K562 (cell line): Measurements from ENCODE around the gene TFPT. TPM values are rescaled to one million over a fixed set of nuclear protein-coding genes. Genes with fewer than 3 reads are reported as not detected.
A peak's percentile ranks its signal among the peaks of the same experiment; 100 is the strongest.

Experiments used
- CHD4 ChIP-seq: fragments of 200-600 bp; sonication (generic); IDR thresholded peaks from 3 replicates; pipeline ENCODE4 v1.6.1; 2012; ENCODE audit warnings: low read depth, mild to moderate bottlenecking, mixed read lengths, low read length, inconsistent platforms; ENCODE audit not compliant: insufficient read depth, insufficient replicate concordance, poor library complexity, severe bottlenecking
- FOXK1 ChIP-seq: sonication (generic); formaldehyde crosslinking; IDR thresholded peaks from 2 replicates; pipeline ENCODE4 v1.8.0; 2022; ENCODE audit warnings: missing genetic modification reagents, mild to moderate bottlenecking, borderline replicate concordance
- MAZ ChIP-seq, 2 experiments: fragments of 450-650 bp in 1 of 2; sonication (generic) in 1 of 2; formaldehyde crosslinking; IDR thresholded peaks in 1 of 2; conservative IDR thresholded peaks in 1 of 2; 2 replicates each; pipeline versions ENCODE4 v1.4.0 to v1.5.0; 2020; ENCODE audit warnings: mild to moderate bottlenecking in 1 of 2, missing genetic modification reagents in 1 of 2
- MCM3 ChIP-seq: fragments of 450-650 bp; IDR thresholded peaks from 2 replicates; pipeline ENCODE4 v1.6.1; 2016
- MIER1 ChIP-seq: fragments of 450-650 bp; IDR thresholded peaks from 2 replicates; pipeline ENCODE4 v1.6.1; 2016; ENCODE audit warnings: antibody characterized with exemption, mild to moderate bottlenecking, low read depth
- NKRF ChIP-seq: fragments of 450-650 bp; IDR thresholded peaks from 2 replicates; pipeline ENCODE4 v1.6.1; 2016; ENCODE audit warnings: borderline replicate concordance
- NR3C1 ChIP-seq: sonication (generic); formaldehyde crosslinking; IDR thresholded peaks from 2 replicates; pipeline ENCODE4 v1.8.1; 2022; ENCODE audit warnings: missing genetic modification reagents
- RBM25 ChIP-seq: fragments of 200-400 bp; formaldehyde crosslinking; IDR thresholded peaks from 2 replicates; pipeline ENCODE4 v1.6.1; 2018; ENCODE audit warnings: low read length, low read depth, moderate library complexity; ENCODE audit not compliant: severe bottlenecking
- SRF ChIP-seq, 2 experiments: fragments of 250-450, 450-650 bp in 1 of 2; sonication (Bioruptor Pico) in 1 of 2; sonication (generic) in 1 of 2; formaldehyde crosslinking; IDR thresholded peaks; 2 replicates each; pipeline versions ENCODE4 v1.5.0 to v1.5.1; 2020 to 2022; ENCODE audit warnings: mild to moderate bottlenecking in 1 of 2, missing genetic modification reagents in 1 of 2
- TAF9B ChIP-seq: fragments of 450-650 bp; IDR thresholded peaks from 2 replicates; pipeline ENCODE4 v1.6.1; 2018; ENCODE audit warnings: mild to moderate bottlenecking; ENCODE audit not compliant: partially characterized antibody
- TEAD4 ChIP-seq, 2 experiments: sonication (generic) in 1 of 2; formaldehyde crosslinking in 1 of 2; IDR thresholded peaks; 2 replicates each; pipeline versions ENCODE4 v1.6.1 to v1.8.0; 2012 to 2022; ENCODE audit warnings: borderline replicate concordance in 1 of 2, inconsistent platforms in 1 of 2, low read length in 1 of 2, mild to moderate bottlenecking in 1 of 2, missing genetic modification reagents in 1 of 2
- TRIM24 ChIP-seq, 2 experiments: fragments of 450-650 bp; IDR thresholded peaks; 2 replicates each; pipeline ENCODE4 v1.6.1; 2016
- U2AF2 ChIP-seq: fragments of 200-400 bp; formaldehyde crosslinking; optimal IDR thresholded peaks from 2 replicates; pipeline ENCODE3; 2017; ENCODE audit warnings: low read depth, mild to moderate bottlenecking, low read length
- ZFP36 ChIP-seq: fragments of 150-350 bp; IDR thresholded peaks from 2 replicates; pipeline ENCODE4 v1.6.1; 2018; ENCODE audit warnings: low read length, low read depth; ENCODE audit not compliant: partially characterized antibody
- ZNF311 ChIP-seq: fragments of 250-450 bp; sonication (Bioruptor Pico); IDR thresholded peaks from 2 replicates; pipeline ENCODE4 v1.4.0; 2020; ENCODE audit warnings: mild to moderate bottlenecking, moderate library complexity
- ZNF77 ChIP-seq: fragments of 250-450 bp; sonication (Bioruptor Pico); IDR thresholded peaks from 2 replicates; pipeline ENCODE4 v1.5.0; 2020
- polyA plus RNA-seq, 8 experiments: library from polyadenylated mRNA; depleted of rRNA in 4 of 8; stranded (reverse) in 5 of 8; unstranded in 3 of 8; fragments of >200 nt; fragmentation: Nextera tagmentation in 2 of 8; fragmentation: Illumina TruSeq in 1 of 8; extraction: Ambion mirVana in 2 of 8; extraction: Trizol in 1 of 8; gene quantifications; 2 replicates each; pipeline versions ENCODE4 v1.2.1 to v1.2.3, GENCODE V29; 2011 to 2014; ENCODE audit warnings: inconsistent platforms in 1 of 8, missing spikeins in 1 of 8
- total RNA-seq, 7 experiments: library from RNA; depleted of rRNA in 6 of 7; stranded (reverse); fragments of >200 nt in 6 of 7; fragmentation: Illumina TruSeq in 2 of 7; extraction: Trizol in 2 of 7; gene quantifications; 2 replicates each; pipeline versions ENCODE4 v1.2.1 to v1.2.3, GENCODE V29; 2011 to 2021; ENCODE audit warnings: low replicate concordance in 1 of 7
- TF ChIP-seq, protein P1 (sequence below): fragments of 250-450 bp; sonication (Bioruptor Pico); IDR thresholded peaks from 2 replicates; pipeline ENCODE4 v1.8.0; 2021; ENCODE audit warnings: mild to moderate bottlenecking, moderate library complexity
- TF ChIP-seq, protein P2 (sequence below): fragments of 450-650 bp; formaldehyde crosslinking; conservative IDR thresholded peaks from 2 replicates; pipeline ENCODE4 v1.4.0; 2022; ENCODE audit warnings: mild to moderate bottlenecking, missing genetic modification characterization
- TF ChIP-seq, protein P3 (sequence below): conservative IDR thresholded peaks from 2 replicates; pipeline ENCODE4 v1.6.1; 2011; ENCODE audit warnings: low read depth, mild to moderate bottlenecking, low read length; ENCODE audit not compliant: control insufficient read depth
- TF ChIP-seq, protein P4 (sequence below): fragments of 250-450 bp; sonication (Bioruptor Pico); IDR thresholded peaks from 2 replicates; pipeline ENCODE4 v1.8.0; 2021; ENCODE audit warnings: borderline replicate concordance, mild to moderate bottlenecking, moderate library complexity; ENCODE audit not compliant: poor library complexity, severe bottlenecking

Gene TFPT
- total and polyA plus RNA-seq, 9 of the 15 experiments (the other 6 are each of a cell fraction or from before 2014, with no cell fraction given) = 0.72 to 16.4 (median 9.2) TPM

GRCh38 chr19:54159352-54160181 is 44.1 kb upstream of the TFPT start, which contains the start of gene LENG1 (continued):
- TF ChIP-seq, protein P1, sequence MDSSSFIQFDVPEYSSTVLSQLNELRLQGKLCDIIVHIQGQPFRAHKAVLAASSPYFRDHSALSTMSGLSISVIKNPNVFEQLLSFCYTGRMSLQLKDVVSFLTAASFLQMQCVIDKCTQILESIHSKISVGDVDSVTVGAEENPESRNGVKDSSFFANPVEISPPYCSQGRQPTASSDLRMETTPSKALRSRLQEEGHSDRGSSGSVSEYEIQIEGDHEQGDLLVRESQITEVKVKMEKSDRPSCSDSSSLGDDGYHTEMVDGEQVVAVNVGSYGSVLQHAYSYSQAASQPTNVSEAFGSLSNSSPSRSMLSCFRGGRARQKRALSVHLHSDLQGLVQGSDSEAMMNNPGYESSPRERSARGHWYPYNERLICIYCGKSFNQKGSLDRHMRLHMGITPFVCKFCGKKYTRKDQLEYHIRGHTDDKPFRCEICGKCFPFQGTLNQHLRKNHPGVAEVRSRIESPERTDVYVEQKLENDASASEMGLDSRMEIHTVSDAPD = no peak
- TF ChIP-seq U2AF2 (no peak), TAF9B (no peak), RBM25 (peak; percentile 98), MAZ (CRISPR knock-in tag; conservative IDR thresholded peaks at IDR 0.05 in 1 of 2, IDR thresholded peaks at IDR 0.05 in 1 of 2) (peak; percentile 84 to 93), TEAD4 (IDR thresholded peaks at IDR 0.05; ENCODE audit: low read length) (no peak), TEAD4 (CRISPR knock-in tag; IDR thresholded peaks at IDR 0.05; ENCODE audit: borderline replicate concordance) (no peak), ZNF77 (CRISPR knock-in tag) (no peak), MCM3 (no peak), NR3C1 (CRISPR knock-in tag) (no peak), MIER1 (no peak), TRIM24 (IDR thresholded peaks at IDR 0.05) (no peak), ZNF311 (no peak), ZFP36 (no peak), NKRF (peak; percentile 71), CHD4 (no peak), SRF (CRISPR knock-in tag; IDR thresholded peaks at IDR 0.05) (0 out of 4 replicates have a peak, but pooled peaks of 1 of the 2 experiments have one; percentile 40), FOXK1 (CRISPR knock-in tag) (peak; percentile 95)
- TF ChIP-seq, protein P2, sequence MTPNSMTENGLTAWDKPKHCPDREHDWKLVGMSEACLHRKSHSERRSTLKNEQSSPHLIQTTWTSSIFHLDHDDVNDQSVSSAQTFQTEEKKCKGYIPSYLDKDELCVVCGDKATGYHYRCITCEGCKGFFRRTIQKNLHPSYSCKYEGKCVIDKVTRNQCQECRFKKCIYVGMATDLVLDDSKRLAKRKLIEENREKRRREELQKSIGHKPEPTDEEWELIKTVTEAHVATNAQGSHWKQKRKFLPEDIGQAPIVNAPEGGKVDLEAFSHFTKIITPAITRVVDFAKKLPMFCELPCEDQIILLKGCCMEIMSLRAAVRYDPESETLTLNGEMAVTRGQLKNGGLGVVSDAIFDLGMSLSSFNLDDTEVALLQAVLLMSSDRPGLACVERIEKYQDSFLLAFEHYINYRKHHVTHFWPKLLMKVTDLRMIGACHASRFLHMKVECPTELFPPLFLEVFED (CRISPR knock-in tag) = no peak
- TF ChIP-seq, protein P3, sequence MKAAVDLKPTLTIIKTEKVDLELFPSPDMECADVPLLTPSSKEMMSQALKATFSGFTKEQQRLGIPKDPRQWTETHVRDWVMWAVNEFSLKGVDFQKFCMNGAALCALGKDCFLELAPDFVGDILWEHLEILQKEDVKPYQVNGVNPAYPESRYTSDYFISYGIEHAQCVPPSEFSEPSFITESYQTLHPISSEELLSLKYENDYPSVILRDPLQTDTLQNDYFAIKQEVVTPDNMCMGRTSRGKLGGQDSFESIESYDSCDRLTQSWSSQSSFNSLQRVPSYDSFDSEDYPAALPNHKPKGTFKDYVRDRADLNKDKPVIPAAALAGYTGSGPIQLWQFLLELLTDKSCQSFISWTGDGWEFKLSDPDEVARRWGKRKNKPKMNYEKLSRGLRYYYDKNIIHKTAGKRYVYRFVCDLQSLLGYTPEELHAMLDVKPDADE = peak; percentile 81; the same call in 1 of the 2 replicates
- TF ChIP-seq, protein P4, sequence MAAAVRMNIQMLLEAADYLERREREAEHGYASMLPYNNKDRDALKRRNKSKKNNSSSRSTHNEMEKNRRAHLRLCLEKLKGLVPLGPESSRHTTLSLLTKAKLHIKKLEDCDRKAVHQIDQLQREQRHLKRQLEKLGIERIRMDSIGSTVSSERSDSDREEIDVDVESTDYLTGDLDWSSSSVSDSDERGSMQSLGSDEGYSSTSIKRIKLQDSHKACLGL (CRISPR knock-in tag) = no peak
